MV-4-11 (cell line): ENCODE data around the gene EEIG2.

Experiments
- DNase-seq: peaks from one replicate; lab custom pipeline; 2025; lab: John Stamatoyannopoulos, UW

The EEIG2 gene

DNA sequence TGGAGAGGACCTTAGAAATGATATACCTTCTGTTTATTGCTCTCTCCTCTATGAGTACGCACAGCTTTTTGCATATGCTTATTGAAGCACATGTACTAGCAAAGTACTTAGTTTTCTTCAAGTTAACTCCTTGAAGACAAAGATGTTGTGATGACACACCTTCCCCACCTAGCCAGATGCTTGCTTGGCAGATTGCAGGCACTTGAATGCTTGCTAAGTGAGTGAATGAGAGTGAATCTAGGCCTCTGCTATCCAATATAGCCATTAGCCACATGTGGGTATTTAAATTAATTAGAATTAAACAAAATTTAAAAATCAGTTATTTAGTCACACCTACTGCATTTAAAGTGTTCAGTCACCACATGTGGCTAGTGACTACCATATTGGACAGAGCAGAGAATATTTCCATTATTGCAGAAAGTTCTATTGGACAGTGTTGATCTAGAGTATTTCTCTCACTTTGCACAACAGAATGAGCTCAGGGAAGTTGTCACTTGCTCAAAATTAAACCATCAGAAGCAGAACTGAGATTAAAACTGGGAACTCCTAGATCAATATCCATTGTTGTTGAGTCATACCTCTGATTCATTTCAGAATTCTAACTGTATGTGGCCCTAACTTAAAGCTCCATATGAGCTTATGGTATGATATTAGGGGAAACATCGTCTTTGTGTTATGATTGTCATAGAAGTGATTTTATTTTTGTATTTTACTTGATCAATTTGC is 8.6 kb upstream of the EEIG2 start:
- DNase-seq: peak; percentile 95

GRCh38 chr1:108553905-108554304 is 6.0 kb upstream of the EEIG2 start:
- no peak for DNase-seq

DNA sequence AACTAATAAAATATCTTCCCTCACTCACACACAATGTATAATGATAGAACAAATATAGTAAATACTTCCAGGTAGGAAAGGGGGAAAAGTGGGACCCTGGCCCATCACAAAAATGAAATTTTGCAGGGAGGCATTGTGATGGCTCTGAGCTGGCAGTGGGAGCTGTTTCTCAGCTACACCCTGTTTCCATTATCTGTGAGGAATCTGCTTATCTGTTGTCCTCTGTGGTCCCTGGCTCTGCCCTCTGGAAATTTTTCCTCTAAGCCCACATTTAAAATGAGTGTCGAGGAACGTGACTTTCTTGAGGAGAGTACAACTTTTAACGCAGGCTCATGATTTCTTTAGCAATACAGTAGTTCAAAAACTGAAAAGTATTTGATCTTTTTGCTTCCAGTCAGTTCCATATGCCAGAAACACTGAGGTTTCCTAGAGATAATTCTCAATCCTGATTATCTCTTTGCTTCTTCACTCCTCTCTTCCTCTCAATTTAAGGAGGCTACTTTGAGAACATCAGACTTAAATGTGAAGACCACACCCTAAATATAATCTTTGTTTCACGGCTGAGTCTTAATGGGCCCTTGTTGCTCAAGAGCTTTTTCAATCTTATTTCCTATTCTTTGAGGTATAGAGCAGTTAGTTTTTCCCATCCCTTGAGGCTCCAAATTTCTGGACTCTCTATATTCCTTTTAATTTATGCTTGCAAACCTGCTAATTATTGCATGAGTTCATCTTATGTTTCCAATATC is 5.0 kb upstream of the EEIG2 start:
- DNase-seq: no peak

DNA sequence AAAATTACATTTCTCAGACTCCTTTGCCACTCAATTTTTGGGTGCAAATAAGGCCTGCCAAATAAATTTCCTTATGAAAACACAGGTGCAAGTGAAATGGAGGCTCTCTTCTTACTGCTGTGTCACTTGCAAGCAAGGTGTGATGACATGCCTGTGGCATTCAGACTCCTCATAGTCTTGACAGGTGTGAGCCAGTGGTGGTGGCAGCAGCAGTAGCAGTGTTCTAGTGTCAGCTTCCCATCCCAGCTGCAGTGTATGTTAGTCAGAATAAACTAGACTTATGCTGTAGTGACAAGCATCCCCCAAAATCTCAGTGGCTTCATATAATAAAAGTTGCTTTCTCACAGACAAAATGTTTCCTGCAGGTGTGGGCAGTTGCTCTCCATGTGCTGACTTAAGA is 3.8 kb upstream of the EEIG2 start:
- no peak for DNase-seq

DNA sequence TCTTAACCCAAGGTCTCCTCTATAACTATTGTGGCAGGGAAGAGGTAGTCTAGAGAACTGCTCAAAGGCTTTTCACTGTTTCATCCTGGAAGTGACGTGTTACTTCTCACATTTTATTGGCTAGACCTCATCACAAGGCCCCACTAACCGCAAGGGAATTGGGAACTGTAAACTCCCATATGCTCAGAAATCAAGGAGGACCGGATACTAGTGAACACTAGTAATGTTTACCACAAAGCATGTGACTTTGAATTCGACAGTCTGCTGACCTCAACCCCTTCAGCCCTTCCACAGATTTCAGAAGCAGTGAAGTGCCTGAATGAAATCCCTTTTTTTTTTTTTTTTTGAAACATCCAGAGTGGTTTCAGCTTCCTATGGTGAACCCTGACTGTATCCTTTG is 3.4 kb upstream of the EEIG2 start:
- peak; percentile 99 for DNase-seq

GRCh38 chr1:108557296-108557695 is 2.6 kb upstream of the EEIG2 start:
- DNase-seq: peak; percentile 73

DNA sequence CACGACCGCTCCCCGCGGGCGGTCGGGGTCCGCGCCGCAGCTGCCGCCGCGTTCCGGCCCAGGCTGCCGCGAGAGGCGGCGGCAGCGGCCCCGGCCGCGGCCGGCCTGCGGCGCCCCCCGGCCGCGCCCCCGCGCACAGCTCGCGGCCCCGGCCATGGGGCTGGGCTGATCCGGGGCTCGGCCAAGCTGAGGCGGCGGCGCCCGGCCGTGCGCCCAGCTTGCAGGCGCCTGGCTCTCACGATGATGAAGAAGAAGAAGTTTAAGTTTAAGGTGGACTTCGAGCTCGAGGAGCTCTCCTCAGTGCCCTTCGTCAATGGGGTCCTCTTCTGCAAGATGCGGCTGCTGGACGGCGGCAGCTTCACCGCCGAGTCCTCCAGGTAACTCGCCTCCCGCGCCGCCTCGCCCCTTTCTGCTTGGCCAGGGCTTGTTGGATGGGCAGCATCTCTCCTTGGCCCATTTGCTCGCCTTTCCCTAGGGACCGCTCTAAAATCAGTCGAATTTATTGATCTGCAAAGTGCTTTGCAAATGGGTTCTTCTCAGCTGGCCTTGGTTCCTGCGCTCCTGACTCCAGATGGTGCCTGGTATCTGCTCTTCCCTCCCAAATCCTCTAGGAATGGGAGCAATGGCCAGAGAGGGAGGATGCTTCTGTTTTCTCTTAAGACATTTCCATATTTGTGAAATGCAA is 431 bp downstream of the EEIG2 start:
- no peak for DNase-seq

- peak; percentile 65 for DNase-seq
Observed at GRCh38 chr1:108560874-108561459, 1.1 kb downstream of the EEIG2 start.

GRCh38 chr1:108561689-108562326 is 1.9 kb downstream of the EEIG2 start:
- peak; percentile 68 for DNase-seq

DNA sequence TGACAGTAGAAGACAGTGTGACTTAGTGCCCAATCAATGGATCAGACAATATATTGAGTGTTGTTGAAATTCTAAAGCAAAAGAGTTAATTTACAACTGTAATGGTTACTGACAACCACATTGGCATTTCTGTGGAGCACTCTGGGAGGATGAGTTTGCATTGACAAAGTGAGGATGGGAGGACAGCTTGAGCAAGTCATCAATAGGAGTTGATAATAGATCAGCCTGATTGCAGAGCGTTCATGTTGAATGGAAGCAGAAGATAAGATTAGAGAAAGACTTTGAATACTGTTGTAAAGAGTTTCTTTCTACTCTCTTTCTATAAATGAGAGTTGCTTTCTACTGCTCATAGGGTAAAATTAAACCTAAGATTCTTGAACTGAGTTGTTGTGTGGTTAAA is 3.9 kb downstream of the EEIG2 start:
- no peak for DNase-seq

DNA sequence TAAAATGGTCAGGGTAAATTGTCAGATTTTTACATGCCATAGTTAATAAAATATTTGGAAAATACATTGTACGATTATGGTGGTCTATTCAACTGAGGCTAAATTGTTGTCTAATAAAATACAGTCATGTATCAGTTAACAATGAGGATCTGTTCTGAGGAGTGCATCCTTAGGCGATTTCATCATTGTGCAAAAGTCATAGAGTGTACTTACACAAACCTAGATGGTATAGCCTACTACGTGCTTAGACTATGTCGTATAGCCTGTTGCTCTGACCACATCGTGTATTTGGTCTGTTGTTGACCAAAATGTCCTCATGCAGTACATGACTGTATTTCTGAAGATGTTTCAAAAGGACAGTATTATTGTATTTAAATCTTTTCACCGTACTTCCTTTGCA is 5.2 kb downstream of the EEIG2 start:
- no peak for DNase-seq

- no peak for DNase-seq
Observed at GRCh38 chr1:108565512-108565911, 5.6 kb downstream of the EEIG2 start.

- no peak for DNase-seq
Observed at GRCh38 chr1:108568589-108568988, 8.7 kb downstream of the EEIG2 start.

DNA sequence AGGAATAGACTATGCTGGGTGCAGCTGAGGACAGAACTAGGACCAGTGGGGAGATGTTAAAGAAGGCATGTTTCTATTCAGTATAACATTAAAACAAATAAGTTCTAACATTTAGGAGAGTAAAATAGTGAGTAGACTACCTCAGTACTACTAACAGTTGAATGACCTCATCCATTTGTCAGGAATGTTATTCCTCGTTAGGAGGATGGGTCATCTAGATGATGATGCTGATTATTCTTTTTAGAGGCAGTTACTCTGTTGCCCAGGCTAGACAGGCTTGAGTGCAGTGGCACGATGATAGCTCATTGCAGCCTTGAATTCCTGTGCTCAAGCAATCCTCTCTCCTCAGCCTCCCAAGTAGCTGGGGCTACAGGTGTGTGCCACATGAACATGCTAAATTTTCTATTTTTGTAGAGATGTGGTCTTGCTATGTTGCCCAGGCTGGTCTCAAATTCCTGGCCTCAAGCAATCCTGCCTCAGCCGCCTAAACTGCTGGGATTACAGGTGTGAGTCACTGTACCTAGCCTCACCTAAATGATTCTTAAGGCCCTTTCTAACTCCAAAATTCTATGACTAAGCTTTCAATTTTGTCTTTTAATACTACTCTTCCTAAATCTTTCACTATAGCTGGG is 9.3 kb downstream of the EEIG2 start:
- no peak for DNase-seq

DNA sequence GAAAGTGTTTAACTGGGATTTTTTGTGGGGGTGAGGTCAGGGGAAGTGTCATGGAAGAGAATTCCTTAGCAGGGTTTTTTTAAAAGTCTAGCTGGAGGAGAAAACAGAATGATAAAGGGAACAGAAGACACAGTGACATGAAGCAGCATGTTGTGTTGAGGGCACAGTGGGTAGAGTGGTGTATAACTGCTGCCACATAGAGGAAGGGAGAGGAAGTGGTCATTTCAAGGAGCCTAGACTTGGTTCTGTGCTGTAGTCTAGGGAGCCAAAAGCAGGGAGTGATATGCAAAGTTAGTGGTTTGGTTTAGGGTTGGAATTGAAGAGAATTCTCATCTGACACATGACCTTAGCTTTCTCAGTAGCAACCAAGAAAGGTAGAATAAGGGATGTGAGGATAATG is 10.2 kb downstream of the EEIG2 start:
- peak; percentile 72 for DNase-seq

DNA sequence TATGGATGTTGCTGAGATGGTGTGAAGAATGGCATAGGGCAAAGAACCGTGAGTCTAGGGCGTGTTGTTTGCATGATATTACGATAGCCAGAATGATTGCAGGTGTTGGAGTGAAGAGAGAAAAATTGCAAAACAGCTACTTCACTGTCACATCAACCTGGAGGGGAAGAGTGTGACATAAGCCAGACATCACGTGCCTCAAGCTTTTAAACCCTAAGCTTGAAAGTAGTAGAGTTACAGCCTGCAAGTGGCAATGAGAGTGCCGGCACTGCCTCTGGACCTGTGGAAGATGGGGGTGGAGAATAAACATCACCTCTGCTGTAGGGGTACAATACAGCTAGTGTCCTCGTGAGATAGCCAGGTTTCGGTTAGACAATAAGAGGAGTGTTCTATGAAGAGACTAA is 11.1 kb downstream of the EEIG2 start:
- no peak for DNase-seq

GRCh38 chr1:108572182-108572581 is 12.3 kb downstream of the EEIG2 start:
- no peak for DNase-seq

DNA sequence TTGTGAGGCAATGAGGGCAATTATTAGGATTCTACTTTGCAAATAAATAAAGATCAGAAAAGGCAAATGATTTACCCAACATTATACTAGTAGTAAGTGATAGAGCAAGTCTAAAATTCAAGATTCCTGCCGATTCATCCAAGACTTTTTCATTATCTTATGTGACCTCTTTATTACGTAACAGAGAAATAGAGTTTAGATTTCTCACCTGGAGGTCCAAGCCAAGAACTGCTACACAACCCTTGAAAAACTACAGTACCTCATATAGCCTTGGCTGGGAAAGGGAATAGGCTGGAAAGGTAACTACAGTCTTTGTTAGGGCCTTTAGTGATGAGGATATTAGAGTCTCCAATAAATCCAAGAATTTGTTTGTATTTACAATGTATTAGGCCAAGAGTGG is 13.3 kb downstream of the EEIG2 start:
- no peak for DNase-seq

DNA sequence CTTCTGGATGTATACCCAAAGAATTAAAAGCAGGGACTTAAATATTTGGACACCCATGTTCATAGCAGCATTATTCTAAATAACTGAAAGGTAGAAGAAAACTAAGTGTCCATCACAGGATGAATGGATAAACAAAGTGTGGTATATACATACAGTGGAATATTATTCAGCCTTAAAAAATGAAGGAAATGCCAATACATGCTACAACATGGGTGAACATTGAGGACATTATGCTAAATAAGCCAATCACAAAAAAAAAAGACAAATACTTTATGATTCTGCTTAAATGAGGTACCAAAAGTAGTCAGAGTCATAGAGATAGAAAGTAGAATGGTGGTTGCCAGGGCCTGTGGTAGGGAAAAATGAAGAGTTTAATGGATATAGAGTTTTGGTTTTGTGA is 14.1 kb downstream of the EEIG2 start:
- no peak for DNase-seq

GRCh38 chr1:108575375-108575774 is 15.5 kb downstream of the EEIG2 start:
- no peak for DNase-seq

- peak; percentile 29 for DNase-seq
Observed at GRCh38 chr1:108583757-108584427, 24.0 kb downstream of the EEIG2 start.
